Stimulated activated CD8-positive, alpha-beta memory T cell treated with anti-CD3 and anti-CD28 coated beads, Interleukin-7, amount 100 ng/mL, for 24 hours (primary cell): Measurements from ENCODE around the gene MALSU1.
"Not testable (repeated sequence)": the region's sequence is repeated elsewhere in the genome, so short reads cannot be mapped to it uniquely, and the experiment has no call there.

ENCODE experiments used
- DNase-seq: peaks from one replicate; pipeline ENCODE4 v3.0.0-alpha.2; 2020; ENCODE audit warnings: low read depth

Gene MALSU1

DNA sequence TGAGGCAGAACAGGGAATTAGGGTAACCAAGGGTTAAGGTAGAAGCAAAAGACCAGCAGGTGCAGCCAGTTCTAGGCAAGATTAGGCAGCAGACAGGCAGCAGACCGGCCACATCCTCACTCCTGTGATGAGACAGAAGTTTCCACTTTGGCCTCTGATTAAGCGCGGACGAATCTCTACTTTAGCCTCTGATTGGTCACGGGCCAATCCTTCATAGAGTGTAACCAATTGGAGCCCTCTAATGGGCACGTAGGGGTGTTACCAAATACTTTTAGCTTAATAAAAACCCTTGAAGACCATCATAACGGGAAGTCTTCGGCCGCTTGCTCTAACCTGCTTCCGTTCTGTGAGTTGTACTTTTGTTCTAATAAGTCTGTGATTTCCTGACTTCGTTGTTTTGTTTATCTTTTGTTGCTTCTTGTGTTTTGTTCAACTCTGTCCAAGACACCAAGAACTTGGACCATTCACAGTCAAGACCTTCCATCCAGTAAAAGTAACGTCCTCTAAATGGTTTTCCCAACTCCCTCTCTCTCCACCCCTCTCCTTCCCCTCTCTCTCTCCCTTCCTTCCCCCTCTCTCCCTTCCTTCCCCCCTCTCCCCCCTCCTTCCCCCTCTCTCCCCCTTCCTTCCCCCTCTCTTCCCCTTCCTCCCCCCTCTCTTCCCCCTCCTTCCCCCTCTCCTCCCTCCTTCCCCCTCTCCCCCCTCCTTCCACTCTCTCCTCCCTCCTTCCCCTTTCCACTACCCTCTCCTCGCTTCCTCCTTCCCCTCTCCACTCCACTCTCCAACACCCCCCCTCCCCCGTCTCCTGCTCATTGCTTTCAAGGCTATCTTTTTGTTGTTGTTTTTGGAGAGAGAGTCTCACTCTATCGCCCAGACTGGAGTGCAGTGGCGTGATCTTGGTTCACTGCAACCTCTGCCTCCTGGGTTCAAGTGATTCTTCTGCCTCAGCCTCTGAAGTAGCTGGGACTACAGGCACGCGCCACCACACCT lies 13.2 kb upstream of the MALSU1 start:
- no peak for DNase-seq

GRCh38 chr7:23287612-23288011 lies 11.5 kb upstream of the MALSU1 start:
- DNase-seq: no peak

- DNase-seq: no peak
Observed at GRCh38 chr7:23290993-23291392, 8.1 kb upstream of the MALSU1 start.

DNA sequence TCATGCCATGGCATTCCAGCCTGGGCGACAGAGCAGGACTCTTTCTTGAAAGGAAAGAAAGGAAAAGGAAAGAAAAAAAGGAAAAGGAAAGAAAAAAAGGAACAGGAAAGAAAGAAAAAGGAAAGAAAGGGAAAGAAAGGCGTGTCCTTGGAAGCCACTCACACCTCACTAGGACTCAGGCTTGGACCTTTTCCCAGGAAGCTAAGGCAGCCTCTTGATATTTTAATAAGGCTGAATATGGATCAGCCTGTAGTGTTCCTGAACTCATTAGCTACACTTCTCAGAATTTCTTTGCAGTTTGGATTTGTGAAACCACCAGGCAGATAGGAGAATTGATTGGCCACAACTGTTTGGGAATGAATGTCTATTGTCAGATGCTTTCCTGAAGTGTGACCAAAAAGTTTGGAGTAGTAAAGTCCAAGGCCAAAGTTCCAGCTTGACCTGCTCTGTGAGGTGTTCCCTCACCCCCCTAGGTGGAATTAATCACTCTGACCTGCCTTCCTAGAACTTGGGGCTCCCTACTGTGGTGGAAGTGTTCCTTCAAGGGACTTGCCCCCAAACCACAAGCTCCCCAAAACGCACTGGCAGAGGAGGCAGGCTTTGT lies 7.1 kb upstream of the MALSU1 start:
- no peak for DNase-seq

GRCh38 chr7:23292623-23293022 lies 6.5 kb upstream of the MALSU1 start:
- DNase-seq: no peak

DNA sequence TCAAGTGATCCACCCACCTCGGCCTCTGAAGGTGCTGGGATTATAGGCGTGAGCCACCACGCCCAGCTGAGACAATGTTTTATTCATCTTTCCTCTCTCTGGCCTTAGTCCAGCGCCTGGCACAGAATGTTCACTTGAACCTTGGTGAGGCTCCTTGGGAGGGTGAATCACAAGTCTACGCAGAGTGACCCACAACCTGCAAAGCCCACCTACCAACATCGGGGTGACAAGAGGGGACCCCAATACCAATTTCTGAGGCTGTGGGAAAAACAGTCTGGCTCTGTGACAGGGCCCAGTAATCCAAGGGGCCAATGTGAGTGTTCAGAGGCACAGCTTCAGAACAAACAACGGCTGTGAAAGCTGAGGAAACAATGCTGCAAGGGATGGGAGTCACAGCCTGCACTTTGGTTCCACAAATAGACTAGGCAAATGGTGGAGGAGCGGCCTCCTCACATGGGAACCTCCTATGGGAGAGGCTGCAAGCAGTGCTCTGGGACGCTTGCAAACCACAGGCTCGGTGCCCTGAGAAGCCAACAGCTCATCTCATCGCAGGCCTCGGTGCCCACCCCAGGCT lies 5.6 kb upstream of the MALSU1 start:
- no peak for DNase-seq

GRCh38 chr7:23294549-23295400 lies 4.4 kb upstream of the MALSU1 start:
- no peak for DNase-seq

DNA sequence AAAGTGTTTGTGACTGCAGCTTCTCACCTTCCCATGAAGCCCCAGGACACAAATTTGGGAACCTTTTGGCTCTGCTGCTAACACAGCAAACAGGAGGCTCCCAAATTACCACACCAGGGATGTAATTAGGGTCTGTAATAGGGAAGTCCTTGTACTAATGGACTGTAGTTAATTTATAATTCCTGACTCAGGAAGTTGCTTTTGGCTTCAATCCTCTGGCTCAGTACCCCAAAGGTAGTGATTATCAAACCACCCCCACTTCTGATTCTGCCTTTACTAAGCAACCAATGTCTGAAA lies 3.8 kb upstream of the MALSU1 start:
- DNase-seq: no peak

GRCh38 chr7:23298141-23298881 lies 828 bp upstream of the MALSU1 start:
- no peak for DNase-seq

- DNase-seq: no peak
Observed at GRCh38 chr7:23299770-23300300, 696 bp downstream of the MALSU1 start.

DNA sequence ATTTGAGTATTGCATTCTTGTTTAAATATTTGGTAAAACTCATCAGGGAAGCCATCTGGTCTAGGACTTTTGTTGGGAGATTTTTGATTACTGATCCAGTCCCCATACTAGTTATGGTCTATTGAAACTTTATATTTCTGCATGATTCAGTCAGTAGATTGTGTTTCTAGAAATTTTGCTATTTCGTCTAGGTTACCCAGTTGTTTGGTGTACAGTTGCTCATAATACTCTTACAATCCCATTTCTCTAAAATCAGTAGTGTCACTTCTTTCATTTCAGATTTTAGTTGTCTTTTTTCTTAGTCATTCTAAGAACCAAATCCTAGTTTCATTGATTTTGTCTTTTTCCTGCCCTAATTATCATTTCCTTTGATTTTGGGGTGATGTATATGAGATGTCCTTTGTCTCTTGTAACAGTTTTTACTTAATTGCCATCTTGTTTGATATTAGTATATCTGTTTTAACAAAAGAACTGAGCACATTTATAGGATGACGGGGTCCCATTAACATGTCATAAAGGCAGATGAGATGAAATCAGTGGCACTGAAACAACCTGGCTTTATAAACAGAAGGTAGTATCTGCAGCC lies 7.9 kb downstream of the MALSU1 start:
- DNase-seq: no peak

DNA sequence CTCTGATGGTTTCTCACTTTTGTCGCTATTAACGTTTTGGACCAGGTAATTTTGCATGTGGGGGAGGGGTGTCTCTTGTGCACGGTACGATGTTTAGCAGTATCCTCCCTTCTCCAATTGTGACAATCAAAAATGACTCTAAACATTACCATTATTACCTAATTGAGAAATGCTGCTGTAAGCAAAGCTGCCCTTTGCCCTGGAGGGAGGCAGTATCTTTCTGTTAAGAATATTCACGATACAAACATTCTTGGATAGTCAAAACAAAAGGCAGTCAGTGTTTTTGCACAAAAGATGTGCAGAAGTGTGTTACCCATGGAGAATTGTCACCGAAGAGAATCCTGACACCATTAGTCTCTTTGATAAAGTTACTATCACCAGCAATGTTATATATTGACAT lies 9.6 kb downstream of the MALSU1 start:
- DNase-seq: no peak

DNA sequence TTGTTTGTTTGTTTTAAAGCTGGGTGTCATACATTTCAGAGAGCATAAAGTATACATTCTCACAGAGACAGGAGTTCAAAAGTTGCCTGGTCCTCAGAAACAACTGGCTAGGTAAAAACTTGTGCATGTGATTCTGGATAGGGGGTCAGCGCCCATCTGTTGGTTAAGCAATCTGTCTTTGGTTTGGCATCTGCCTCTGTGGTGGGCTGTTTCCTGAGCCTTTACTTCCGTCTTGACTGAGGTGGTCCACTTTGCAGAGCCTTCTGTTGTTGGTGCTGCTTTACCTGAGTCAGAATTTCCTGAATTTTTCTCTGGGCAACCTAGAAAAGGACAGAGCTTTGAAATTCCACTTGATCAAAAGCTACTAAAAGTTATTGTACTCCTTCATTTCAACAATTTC lies 13.0 kb downstream of the MALSU1 start:
- not testable (repeated sequence) for DNase-seq

GRCh38 chr7:23315366-23315765 lies 16.2 kb downstream of the MALSU1 start:
- no peak for DNase-seq

DNA sequence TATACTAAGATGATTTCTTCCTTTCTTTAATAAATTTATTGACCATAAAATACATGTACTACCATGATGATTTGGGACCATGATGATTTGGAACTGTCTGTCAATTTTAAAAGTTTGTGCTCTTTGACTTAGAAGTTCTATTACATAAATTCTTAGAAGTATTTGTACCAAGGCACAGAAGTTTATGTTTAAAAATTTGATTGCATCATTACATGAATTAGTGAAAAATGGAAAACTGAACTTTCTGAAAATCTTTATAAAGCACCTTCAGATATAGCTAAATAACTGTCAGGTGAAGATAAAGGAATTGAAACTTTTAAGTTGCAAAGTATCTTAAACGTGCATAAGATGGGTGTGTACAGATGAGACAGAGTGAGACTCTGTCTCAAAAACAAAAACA lies 32.0 kb downstream of the MALSU1 start:
- DNase-seq: no peak

GRCh38 chr7:23332193-23332592 lies 33.1 kb downstream of the MALSU1 start:
- no peak for DNase-seq

DNA sequence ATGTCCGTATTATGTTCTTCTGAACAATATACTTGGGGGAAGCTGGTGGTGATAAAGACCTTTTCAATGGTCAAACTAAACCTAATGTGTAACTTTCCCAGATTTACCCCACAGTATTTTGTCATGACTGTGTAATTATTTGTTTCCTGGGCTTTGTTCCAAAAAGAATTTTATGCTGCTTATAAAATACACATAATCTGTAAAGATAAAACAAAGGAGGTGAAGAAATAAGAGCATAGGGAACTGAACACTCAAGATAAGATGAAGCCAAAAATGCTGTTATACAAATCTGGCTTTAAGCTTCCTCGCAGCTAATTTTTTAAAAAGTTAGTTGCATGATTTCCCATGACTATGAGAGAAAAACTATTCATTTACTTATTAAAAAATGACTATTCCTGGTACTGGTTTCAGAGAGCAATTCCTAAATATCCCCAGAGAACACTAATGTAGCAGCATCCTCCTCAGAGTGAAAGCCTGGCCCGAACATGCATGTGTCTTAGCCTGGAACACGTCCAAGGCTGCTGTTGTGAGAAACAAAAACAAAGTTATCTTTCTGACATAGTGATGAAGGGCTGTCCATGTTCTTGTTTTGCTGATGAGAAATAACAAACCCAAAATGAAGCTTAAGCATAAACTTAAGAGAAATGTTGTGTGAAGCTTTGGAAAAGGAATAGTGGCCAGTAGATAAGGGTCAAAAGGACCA lies 33.9 kb downstream of the MALSU1 start:
- no peak for DNase-seq

- DNase-seq: no peak
Observed at GRCh38 chr7:23333671-23334246, 34.6 kb downstream of the MALSU1 start.

- DNase-seq: no peak
Observed at GRCh38 chr7:23334482-23335056, 35.4 kb downstream of the MALSU1 start.

- no peak for DNase-seq
Observed at GRCh38 chr7:23335136-23335535, 36.0 kb downstream of the MALSU1 start.
